GM18502 (cell line): ENCODE data around the gene ZNF219.

ENCODE experiments used
- ATAC-seq: cut with Tn5 transposase; IDR thresholded peaks from one replicate; pipeline ENCODE4 v1.9.1; 2021; ENCODE audit warnings: mild to moderate bottlenecking; ENCODE audit not compliant: unreplicated experiment, poor library complexity

ZNF219 gene

DNA sequence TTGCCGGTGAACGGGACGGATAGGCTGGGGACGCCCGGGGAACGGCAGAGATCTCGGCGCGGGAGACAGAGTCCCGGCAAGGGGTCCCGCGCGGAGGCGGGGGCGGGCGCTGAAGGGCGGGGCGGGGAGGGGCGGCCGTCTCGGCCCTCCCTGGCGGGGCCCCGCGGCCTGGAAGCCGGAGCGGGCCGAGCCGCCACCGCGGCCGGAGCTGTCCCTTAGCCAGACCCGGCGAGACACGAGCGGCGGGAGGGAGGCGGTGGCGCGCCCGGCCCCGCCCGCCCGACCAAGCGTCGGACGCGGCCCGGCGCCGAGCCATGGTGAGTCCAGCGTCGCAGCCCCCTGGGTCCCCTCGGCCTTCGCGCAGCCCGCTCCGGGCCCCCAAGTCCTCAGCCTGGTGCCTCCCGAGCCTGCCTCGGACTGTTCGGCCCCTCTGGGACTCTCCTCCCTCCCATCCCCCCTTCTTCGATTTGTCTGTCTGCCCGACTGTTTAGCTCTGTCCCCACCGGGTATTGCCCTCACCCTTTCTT lies 28.3 kb downstream of the ZNF219 start, which contains the start of gene ARHGEF40:
Gene ARHGEF40 (plus strand): TSS at position 222 of the 527 bp plus-strand sequence. CDS start 93 bp downstream, at position 315.
- ATAC-seq = no peak

DNA sequence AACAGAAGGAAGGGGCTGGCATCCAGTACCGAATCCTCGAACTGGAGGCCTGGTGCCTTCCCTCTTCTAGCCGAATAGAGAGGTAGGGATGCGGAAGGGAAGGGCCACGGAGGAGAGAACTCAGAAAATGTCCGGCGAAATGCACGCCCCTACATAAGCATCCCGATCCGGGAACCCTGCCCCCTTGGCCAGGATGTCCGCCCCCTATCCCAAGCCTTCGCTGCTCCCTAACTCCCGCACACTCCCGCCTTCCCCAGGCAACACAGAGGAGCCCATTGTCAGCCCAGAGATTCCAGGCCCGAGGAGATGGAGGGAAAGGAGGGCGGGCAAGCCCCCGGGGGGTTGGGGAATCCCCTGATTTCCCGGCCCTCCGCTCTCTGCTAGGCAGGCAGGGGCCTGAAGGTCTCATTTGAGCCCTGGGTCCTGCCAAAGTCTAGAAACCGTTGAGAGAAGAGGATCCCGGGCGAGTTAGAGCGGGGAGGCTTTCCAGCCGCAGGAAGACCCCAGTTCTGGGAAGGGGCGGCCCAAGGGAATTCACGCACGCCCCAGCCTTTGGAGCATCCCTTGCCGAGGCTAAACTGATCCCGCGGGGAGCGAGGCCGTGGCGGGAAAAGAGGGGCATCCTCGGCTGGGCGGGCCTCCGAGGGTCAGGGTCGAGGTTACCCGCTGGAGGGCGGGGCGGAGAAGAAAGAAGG lies 28.9 kb downstream of the ZNF219 start:
- no peak for ATAC-seq

DNA sequence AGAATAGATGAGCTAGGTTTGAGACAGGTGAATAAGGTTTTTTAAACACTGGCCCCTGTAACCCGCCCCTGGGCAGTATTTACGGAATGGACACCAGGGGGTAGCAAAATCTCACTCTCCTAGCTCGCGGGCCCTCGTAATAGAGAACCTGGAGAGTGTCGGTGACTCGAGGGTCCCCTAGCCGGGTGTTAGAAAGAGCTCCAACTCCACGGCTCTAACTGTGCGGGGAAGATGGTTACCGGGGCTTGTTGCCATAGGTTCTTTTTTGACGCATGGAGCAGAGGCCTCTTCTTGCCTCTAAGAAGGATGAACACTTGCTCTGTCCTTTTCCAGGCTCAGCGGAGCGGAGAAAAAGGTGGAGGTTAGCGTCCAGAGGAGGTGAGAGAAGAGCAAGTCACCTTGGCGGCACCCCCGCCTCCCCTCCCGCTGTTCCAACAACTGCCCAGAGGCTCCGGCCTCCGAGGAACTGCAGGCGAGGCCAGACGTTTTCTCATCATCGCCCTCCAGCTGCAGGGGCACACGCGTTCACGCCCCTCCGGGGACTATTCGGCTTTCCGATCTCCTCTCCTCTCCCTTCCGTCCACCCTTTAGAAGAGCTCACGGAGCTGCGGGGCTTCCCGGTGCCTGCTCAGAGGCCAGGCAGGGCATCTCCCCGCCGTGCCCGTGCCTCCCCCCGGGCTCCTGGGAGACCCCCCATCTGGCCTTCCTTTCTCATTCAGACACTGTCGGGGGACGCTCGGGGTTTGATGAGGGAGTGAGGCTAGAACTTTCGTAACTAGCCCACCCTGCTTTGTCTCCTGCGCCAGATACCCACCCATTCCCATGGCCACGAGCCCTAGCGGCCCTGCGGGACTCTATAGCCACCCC lies 29.7 kb downstream of the ZNF219 start:
- no peak for ATAC-seq

DNA sequence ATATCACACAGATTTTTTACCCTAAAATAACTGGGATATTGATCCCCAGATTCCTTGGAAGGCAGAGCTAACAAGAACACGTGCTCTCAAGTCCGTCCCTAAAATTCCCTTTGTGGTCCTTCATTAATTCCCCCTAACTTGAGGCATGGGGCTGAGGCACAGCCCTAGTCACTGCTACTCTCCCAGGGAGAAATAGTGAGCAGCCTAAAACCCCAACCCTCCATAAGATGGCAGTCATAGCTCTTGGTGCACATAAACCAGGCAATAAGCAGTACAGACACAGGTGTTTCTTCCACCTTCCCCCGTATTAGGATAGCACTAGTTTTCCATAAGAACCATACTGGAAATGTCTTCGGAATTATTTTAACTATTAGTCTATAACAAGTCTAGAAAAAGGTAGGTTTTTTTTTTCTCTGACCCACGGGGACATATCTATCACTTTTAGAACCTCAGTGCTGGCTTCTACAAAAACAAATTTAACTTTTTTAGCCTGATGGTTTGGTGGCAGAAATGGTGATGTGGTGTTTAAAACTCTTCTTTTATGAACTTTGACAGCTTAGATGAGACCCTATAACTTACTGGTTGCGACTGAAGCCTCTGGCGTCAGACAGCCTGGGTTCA lies 31.5 kb downstream of the ZNF219 start:
- ATAC-seq = no peak

DNA sequence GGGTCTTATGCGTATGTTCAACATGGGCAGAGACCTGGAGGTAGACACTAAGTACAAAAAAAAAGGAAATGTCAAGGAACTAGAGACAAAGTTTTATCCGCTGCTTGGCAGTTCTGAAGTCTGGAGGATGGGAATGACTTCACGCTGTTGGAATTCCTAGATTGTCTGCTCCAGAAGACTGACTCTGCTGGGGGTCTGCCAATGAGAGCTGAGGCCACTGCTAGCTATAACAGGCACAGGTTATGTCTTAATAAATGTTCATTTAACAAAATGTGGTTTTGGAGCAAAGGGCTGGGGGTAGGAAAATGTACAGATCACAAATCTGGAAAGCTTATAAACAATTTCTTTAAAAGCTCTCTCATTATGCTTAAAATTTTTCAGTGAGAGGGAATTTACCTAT lies 35.0 kb downstream of the ZNF219 start:
- no peak for ATAC-seq

DNA sequence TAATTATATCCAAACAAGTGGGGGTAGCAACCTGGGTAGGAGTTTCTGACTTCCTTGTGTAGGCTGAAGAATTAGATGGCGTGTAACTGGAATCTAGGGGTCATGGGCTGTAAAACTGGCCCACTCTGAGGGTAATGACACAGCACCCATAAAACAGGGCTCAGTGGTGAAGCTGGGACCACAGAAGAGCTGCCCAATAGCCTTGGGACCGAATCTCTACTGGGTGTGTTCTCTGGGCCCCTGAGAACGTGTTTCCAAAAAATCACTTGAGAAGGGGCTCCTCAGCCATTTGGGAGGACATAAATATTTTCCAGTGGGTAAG lies 37.1 kb downstream of the ZNF219 start:
- no peak for ATAC-seq

DNA sequence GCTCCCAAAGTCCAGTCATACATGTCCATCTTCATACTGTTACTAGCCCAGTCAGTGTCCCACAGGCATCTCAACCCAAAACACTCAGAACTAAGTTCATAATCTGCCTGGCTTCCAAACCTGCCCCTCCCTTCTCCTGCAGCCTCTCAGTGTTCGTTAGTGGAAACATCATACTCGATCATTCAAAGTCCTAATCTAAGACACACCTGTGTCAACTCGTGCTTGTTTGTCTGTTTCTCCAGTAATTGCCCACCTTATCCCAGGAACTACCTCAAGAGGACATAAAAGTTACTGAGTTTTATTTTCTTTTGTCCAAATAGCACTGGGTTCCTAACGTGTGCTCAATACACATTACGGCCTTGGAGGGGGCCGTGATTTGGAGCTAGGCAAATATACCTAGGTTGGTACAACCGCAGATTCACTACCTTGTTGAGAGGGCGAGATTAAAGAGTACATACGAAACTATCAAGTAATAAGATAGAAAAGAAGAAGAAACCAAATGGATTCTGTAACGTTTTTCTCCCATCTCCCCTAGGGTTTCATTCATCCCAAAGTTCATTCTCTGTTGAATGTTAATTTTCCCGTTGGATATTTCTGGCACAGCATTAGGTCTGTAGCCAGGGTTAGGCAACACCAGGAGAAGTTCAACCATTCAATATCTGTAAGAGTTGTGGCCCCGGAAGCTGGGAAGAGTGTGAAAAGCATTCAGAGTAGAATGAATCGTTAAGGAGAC lies 37.7 kb downstream of the ZNF219 start:
- no peak for ATAC-seq

DNA sequence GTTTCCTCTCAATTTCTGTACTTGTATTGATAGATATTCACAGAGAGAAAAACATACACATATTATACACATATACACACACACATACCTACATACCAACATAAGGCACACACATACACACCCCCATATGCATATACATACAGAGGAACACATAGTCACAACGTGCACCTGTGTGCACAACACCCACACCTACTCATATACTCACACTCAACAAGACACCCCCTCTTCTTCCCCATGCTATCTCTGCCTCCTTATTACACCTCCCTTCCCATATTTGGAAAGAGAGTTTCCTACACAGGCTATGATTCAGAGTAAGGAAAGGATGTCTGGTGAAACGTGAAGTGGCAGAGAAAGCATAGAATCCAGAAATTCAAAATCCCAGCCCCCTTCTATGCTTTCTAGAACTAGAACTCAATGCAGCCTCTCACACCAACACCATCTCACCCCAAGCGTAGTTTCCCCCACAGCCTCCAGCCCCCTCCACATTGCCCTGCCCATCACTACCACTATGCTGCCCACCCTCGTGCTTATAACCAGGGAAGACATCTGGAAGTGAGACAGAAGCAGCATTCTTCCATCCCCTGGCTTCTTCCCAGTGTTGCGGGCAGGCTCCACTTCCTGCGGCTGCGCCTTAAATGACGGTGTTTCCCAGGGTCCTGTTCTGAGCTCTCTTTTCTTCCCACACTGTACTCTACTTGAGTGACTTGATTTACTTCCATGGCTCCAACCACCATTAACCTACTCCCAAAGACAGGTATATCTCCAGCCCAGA lies 38.4 kb downstream of the ZNF219 start:
- no peak for ATAC-seq

DNA sequence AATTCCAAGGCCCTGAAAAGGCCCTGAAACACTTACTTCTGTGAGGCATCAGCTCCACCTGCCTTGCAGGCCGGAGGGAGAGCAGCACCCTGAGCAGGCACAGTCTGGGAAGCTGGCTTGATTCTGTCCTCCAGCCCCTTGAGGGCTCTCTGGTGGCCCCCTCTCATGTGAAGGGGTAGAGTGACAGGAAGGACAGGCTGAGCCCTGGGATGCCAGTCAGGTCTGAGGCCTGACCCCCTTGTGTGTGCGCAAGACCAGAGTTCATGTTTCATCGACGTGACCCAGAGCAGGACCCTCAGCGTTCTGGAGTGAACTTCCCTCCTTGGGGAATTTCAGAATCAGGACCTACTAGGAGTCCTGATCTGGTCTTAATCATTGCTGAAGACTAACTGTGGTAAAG lies 39.6 kb downstream of the ZNF219 start:
- ATAC-seq = no peak

DNA sequence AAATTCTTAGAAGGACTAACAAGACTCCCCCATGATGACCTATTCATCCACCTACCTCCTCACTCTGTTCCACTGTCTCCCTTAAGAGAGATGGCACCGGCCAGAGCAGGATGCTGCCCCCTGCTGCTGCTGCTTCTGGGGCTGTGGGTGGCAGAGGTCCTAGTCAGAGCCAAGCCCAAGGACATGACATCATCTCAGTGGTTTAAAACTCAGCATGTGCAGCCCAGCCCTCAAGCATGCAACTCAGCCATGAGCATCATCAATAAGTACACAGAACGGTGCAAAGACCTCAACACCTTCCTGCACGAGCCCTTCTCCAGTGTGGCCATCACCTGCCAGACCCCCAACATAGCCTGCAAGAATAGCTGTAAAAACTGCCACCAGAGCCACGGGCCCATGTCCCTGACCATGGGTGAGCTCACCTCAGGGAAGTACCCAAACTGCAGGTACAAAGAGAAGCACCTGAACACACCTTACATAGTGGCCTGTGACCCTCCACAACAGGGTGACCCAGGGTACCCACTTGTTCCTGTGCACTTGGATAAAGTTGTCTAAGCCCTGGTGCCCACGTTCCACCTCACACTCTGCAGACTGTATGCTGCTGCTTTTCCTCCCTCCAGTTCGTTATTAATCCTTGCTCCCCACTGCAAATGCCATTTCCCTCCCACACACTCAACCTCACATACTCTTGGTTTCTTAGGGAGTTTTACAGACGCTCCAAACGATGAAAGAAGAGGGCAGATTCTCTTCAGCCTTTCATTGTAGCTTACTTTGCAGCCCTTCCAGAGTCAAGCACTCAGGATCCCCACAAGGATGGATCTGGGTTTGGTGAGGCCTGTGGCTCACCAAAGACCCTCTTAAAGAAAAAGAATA lies 40.4 kb downstream of the ZNF219 start, which contains the start of gene RNASE8:
Gene RNASE8 (plus strand): TSS at position 20 of the 873 bp plus-strand sequence. CDS start 71 bp downstream, at position 91.
- no peak for ATAC-seq

DNA sequence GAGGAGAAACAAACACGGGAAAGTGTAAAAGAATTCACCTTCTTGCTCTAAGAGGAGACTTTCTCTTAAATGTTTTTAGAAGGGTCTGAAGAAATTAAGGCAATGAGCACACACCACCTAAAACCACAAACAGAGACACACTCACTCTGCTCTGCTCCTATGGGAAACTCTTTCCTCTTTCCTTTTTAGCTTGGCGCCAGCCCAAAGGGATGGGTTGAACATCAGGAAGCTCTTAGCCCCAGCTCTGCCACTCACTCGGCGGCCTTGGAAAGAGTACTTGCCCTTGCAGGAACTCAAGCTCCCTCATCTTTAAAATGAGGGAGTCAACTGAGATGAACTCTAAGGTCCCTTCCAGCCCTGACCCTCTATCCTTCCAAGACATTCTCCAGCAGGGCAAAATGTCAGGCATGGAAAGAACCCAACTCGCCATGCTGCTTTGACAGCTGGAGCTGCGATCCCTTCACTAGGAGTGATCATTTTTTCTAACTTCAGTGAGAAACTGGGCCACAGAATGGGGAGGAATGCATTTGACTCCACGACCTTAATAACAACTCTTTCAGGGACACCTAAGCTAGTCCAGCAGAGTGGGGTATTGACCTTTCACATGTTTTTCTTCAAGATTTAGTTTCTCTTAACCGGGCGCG lies 41.8 kb downstream of the ZNF219 start:
- ATAC-seq = no peak

DNA sequence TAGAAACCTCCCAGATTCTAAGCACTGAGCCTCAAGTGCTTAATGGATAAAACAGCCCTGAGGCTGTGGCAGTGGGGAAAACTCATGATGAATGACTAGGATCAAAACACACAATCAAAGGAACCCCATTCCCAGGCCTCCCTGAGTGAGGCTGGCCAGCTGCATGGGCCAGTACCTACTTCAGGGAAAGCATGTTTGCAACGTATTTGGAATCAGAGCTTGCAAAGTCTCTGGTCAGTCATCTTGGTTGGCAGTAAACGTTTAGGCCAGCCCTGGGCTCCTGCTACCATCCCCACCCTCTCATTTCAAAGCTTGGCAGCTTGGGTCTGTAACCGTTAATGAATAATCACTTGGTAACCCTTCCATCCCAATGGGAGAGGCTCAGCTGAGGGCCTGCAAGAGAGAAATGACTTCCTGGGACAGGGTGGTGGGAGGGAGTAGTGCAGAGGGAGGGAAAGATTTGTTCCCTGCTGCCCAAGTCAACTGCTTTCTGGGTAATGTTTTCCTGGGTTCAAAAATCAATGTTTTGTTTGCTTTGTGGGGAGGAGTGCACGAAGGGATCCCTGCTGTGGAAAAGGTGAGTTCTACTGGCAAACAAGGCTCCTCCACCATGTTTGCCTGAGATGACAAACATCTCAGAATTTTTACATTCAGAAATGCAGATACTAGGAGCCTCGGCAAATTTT lies 42.9 kb downstream of the ZNF219 start:
- ATAC-seq = no peak

DNA sequence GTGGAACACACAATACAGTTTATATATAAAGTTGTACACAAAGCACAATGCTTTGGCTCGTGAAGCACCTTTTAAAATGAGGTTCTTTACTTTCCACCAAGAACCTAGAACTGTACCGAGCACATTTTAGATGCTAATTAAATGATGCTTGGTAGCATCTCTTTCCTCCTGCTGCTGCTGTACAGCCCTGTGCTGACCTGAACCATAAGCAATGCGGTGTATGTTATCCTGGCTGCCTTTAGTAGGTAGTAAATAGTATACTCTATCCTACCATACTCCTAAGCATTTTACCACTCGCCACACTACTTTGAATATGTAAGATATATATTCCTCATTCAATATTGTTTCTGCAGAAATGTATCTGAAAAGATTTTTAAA lies 43.7 kb downstream of the ZNF219 start:
- ATAC-seq = no peak

DNA sequence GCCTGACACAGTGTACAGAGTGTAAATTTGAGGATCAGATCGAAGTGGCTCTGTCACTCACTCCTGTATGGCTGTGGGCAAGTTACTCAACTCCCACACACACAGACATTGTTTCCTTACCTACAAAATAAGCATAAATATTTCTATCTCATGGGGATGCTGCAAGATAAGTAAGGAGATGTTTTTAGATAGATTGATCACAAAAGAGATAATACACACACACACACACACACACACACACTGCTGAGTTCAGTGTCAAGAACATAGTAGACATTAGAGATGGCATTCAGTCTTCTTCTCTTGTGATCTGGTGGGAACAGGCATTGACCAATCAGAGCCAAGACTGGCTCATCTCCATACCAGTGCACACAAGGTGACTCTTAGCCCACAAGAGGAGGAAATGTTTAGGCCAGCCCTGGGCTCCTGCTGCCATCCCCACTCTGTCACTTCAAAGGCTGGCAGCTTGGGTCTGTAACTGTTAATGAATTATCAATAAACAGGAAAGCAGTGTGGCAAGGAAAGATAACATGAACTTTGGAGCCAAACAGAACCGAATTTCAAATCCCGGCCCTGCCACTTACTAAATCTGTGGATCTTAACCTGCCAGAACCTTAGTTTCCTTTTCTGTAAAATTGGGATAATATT lies 44.2 kb downstream of the ZNF219 start:
- ATAC-seq = no peak

DNA sequence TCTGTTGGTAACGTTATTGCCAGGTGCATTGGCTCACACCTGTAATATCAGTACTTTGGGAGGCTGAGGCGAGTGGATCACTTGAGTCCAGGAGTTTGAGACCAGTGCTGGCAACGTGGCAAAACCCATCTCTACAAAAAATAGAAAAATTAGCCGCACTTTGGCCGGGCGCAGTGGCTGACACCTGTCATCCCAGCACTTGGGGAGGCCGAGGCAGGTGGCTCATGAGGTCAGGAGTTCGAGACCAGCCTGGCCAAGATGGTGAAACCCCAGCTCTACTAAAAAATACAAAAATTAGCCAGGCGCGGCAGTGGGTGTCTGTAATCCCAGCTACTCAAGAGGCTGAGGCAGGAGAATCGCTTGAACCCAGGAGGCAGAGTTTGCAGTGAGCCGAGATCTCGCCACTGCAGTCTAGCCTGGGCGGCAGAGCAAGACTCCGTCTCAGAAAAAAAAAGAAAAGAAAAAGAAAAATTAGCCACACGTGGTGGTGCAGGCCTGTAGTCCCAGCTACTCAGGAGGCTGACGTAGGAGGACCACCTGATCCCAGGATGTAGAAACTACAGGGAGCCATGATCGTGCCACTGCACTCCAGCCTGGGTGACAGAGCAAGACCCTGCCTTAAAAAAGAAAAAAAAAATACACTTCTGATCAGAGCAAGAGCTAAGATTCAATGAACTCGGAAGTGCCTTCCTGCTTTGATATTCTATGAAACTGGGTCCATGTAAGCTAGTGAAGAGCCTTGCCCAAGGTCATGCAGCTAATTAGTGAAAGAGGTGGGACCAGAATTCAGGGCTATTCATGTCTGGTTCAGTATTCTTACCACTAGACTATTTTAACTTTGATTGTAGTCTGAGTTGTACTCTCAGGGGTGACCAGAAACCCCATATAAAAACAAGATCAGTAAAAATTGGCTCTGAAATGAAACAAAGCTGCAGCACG lies 45.0 kb downstream of the ZNF219 start:
- no peak for ATAC-seq

DNA sequence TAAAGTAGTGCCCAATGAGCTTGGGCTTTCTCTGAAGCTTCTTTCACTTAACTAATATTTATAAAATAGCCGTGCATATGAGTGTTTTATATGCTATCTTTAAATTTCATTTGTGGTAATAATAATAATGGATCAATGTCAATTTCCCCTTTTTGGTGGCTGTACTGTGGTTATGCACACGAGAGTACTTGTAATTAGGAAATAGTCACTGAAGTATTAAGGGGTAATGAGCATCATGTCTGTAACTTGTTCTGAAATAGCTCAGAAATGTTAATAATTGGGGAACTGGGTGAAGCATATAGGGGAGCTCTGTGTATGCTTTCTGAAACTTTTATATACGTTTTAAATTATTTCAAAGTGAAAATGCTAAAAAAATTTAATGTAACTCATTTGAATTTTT lies 47.9 kb downstream of the ZNF219 start:
- no peak for ATAC-seq
